ENCODE measurements around the gene GALNT9. TPM values are rescaled to one million over a fixed set of nuclear protein-coding genes. Genes with fewer than 3 reads are reported as not detected.

Gene GALNT9
- polyA plus RNA-seq, 2 of the 4 experiments (the other 2 are of a cell fraction): 0.66 to 2.8 TPM

- ATAC-seq (no peak; a peak in 1 of 6 replicates), DNase-seq (ENCODE audit: low read depth in 1 of 2, low spot score in 1 of 2) (no peak), FAIRE-seq (no peak)
- Histone ChIP-seq H3K4me2 (no peak overlapping the region), H3K27ac (no peak overlapping the region), H3K9me3 (no peaks in the 10 kb centered on the region; the same call in 2 of the 3 replicates), H3K4me3 (no peak overlapping the region), H3K4me1 (no peaks in the 10 kb centered on the region)
- ChIA-PET POLR2A (no interaction called here), CTCF (interaction anchor here (1.0 to 1.3 kb wide), 2 partner anchors 9 to 12 kb away, joined by 3 to 4 read pairs; no protein-coding TSS in a partner anchor)
- TF ChIP-seq CBX8 (IDR thresholded peaks at IDR 0.05) (no peak), EHMT2 (IDR thresholded peaks at IDR 0.05; ENCODE audit: low read depth) (no peak), TFCP2L1 (CRISPR knock-in tag; IDR thresholded peaks at IDR 0.05) (no peak), RNF2 (IDR thresholded peaks at IDR 0.05; ENCODE audit: borderline replicate concordance, low read depth) (no peak), E2F6 (IDR thresholded peaks at IDR 0.05; ENCODE audit: borderline replicate concordance, low read depth) (no peak), REST (IDR thresholded peaks at IDR 0.05) (no peak), MAZ (IDR thresholded peaks at IDR 0.05; ENCODE audit: borderline replicate concordance, low read depth, low read length) (no peak), NFE2L2 (conservative IDR thresholded peaks at IDR 0.05; ENCODE audit: low read length) (no peak), HOXB5 (CRISPR knock-in tag; IDR thresholded peaks at IDR 0.05) (no peak), FOSL2 (IDR thresholded peaks at IDR 0.05) (no peak), FOSL2 (CRISPR knock-in tag; IDR thresholded peaks at IDR 0.05) (no peak), ZFP36 (IDR thresholded peaks at IDR 0.05; ENCODE audit: borderline replicate concordance, partially characterized antibody) (no peak)
- 56% methylated on average over 25 of the region's 28 CpGs for WGBS (ENCODE audit: missing lambda C conversion rate)
These were observed 100.8 kb downstream of the GALNT9 start for GRCh38 chr12:132228476-132229192.

- Histone ChIP-seq H3K27ac (no peak overlapping the region), H3K4me3 (no peak overlapping the region), H3K9me3 (no peaks in the 10 kb centered on the region; the same call in 2 of the 3 replicates), H3K4me1 (no peaks in the 10 kb centered on the region; the same call in 2 of the 3 replicates), H3K4me2 (no peak overlapping the region)
- FAIRE-seq: no peak
- no peak for ATAC-seq
- POLR2A ChIA-PET: no interaction called here
- DNase-seq (ENCODE audit: low read depth in 1 of 2, low spot score in 1 of 2): no peak
- WGBS (ENCODE audit: missing lambda C conversion rate): 41% methylated on average over 19 of the region's 26 CpGs
- no peak for TF ChIP-seq ESRRA (IDR thresholded peaks at IDR 0.05; ENCODE audit: borderline replicate concordance, low read length)
- TF ChIP-seq RNF2 (IDR thresholded peaks at IDR 0.05; ENCODE audit: borderline replicate concordance, low read depth): no peak
- TF ChIP-seq JUNB (IDR thresholded peaks at IDR 0.05): no peak
- TF ChIP-seq TP53 (CRISPR knock-in tag; IDR thresholded peaks at IDR 0.05): no peak
- no peak for TF ChIP-seq HOXB5 (CRISPR knock-in tag; IDR thresholded peaks at IDR 0.05)
- no peak for TF ChIP-seq USF2 (IDR thresholded peaks at IDR 0.05)
- TF ChIP-seq MYC (IDR thresholded peaks at IDR 0.05; ENCODE audit: borderline replicate concordance, low read length): no peak
- TF ChIP-seq HES2 (IDR thresholded peaks at IDR 0.05): no peak
- TF ChIP-seq POLR2A (IDR thresholded peaks at IDR 0.05; ENCODE audit: low read length): no peak
- TF ChIP-seq RARB (CRISPR knock-in tag; IDR thresholded peaks at IDR 0.05): no peak
- TF ChIP-seq EHF (CRISPR knock-in tag; IDR thresholded peaks at IDR 0.05): no peak
- TF ChIP-seq TFCP2L1 (CRISPR knock-in tag; IDR thresholded peaks at IDR 0.05): no peak
- TF ChIP-seq ZNF302 (CRISPR knock-in tag; IDR thresholded peaks at IDR 0.05): no peak
- no peak for TF ChIP-seq HOXA7 (CRISPR knock-in tag; IDR thresholded peaks at IDR 0.05)
- CTCF ChIA-PET: interaction anchor here (1.0 kb wide), 1 partner anchor 11 kb away, joined by 3 read pairs; no protein-coding TSS in a partner anchor
These were observed 101.5 kb downstream of the GALNT9 start for GRCh38 chr12:132227782-132228475.

Measured in A549 (cell line).